ENCODE results near the gene LGALS16.

DNA sequence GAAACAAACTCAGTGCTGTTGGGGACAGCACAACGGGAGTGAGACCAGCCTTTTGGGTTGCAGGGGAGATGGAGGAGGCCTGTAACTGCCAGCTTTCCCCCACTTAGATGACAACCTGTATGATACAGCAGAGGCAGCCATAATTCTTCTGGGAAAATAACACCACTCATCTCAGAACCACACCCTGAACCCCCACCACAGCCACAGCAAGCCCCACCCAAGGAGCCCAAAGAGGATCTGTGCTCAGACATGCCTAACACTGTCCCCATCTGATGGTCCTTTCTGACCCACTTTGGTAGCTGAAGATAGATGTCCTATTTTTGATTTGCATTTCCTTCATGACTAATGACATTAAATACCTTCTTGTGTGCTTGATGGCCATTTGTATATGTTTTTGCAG lies 38.0 kb upstream of the LGALS16 start:
- TF ChIP-seq POLR2A (IDR thresholded peaks at IDR 0.05; ENCODE audit: low read length) = no peak
- no peak for TF ChIP-seq GATA1 (IDR thresholded peaks at IDR 0.05; ENCODE audit: low read depth, low read length)

All from erythroblast (primary cell).